ENCODE results near the gene ZBTB12. TPM values are rescaled to one million over a fixed set of nuclear protein-coding genes. Genes with fewer than 3 reads are reported as not detected.

ZBTB12 gene
- total and polyA plus RNA-seq, 10 of the 15 experiments (the other 5 are each of a cell fraction or from before 2014, with no cell fraction given): 0.81 to 4.5 (median 1.7) TPM; not detected in 4

DNA sequence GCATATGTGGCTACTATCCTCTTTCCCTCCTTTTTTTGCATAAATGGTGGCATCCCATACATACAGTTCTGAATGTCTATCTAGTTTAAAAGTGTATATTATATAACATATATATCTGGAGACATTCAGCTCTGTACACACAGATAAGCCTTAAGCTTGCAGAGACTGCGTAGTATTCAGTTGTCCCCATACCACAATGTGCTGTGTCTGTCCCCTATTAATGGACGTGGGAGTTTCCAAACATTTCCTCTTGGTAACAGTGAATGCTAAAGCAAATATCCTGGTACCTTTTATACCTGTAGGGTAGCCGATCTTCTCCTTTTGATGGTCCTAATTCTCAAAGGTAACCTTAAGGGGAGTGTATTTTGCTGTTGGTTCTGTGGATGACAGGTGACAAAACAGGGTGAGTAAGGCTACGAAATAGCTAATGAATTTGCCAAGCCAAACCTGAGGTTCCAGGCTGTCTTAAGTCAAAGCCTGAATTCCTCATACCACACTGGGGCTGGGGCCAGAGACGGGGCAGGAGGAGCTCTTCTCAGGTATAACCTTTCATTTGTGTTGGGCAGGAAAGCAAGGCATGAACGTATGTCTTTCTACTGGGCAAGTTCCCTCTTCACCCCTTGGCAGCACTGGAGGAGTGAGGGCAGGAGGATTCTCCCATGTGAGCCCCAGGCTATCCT, 17.9 kb upstream of the ZBTB12 start:
- ChIA-PET CTCF (interaction anchor here (0.6 to 2.0 kb wide), 2 partner anchors 8 to 30 kb away, joined by 4 to 8 read pairs; no protein-coding TSS in a partner anchor), RAD21 (ENCODE audit: unreplicated experiment) (no interaction called here), SMC1A (ENCODE audit: uncharacterized antibody, unreplicated experiment) (interaction anchor here (0.6 to 1.0 kb wide), 2 partner anchors 27 to 81 kb away, joined by 3 to 6 read pairs; no protein-coding TSS in a partner anchor), POLR2A (no interaction called here)
- peaks cover 4% of the 10 kb centered on the region; the same call in 1 of the 2 replicates for H3K4me1 ChIP-seq (ENCODE audit: control insufficient read depth, insufficient read depth, low read length)
- H3K9ac ChIP-seq (ENCODE audit: control insufficient read depth, insufficient read depth, low read length): no peak overlapping the region
- H3K9me3 ChIP-seq (replicated peaks; ENCODE audit: control insufficient read depth, insufficient read depth, low read length): no peaks in the 10 kb centered on the region
- no peaks in the 10 kb centered on the region for H3K36me3 ChIP-seq (ENCODE audit: control insufficient read depth in 2 of 2, insufficient read depth in 2 of 2, low read length in 1 of 2)
- intact Hi-C loops (cut with micrococcal nuclease; ENCODE audit: unreplicated experiment): no loop called here
- WGBS (ENCODE audit: insufficient coverage, insufficient replicate concordance, low lambda C conversion rate, missing lambda C conversion rate): 44% methylated on average over 6 of the region's 6 CpGs
- H3K79me2 ChIP-seq (ENCODE audit: control insufficient read depth, insufficient read depth, low read length): no peaks in the 10 kb centered on the region
- no peaks in the 10 kb centered on the region for H3K27me3 ChIP-seq (replicated peaks in 1 of 2; ENCODE audit: control insufficient read depth in 2 of 2, insufficient read depth in 2 of 2, low read length in 1 of 2)
- no peak overlapping the region for H2AFZ ChIP-seq (ENCODE audit: control insufficient read depth, low read depth, low read length)
- ATAC-seq (no peak), DNase-seq (ENCODE audit: low read depth, low spot score) (no peak), FAIRE-seq (no peak)
- in situ Hi-C loops (cut with MboI): no loop called here
- H3K4me3 ChIP-seq: no peak overlapping the region
- BruUV-seq (replicated peaks): no TSS peak
- H3K4me2 ChIP-seq (ENCODE audit: control insufficient read depth, insufficient read depth): no peak overlapping the region
- H4K20me1 ChIP-seq (ENCODE audit: control insufficient read depth, insufficient read depth): no peaks in the 10 kb centered on the region
- H3K27ac ChIP-seq (ENCODE audit: control insufficient read depth, insufficient read depth): no peak overlapping the region
- TF ChIP-seq ZBED1 (IDR thresholded peaks at IDR 0.05; ENCODE audit: borderline replicate concordance): no peak
- TF ChIP-seq, protein P1, sequence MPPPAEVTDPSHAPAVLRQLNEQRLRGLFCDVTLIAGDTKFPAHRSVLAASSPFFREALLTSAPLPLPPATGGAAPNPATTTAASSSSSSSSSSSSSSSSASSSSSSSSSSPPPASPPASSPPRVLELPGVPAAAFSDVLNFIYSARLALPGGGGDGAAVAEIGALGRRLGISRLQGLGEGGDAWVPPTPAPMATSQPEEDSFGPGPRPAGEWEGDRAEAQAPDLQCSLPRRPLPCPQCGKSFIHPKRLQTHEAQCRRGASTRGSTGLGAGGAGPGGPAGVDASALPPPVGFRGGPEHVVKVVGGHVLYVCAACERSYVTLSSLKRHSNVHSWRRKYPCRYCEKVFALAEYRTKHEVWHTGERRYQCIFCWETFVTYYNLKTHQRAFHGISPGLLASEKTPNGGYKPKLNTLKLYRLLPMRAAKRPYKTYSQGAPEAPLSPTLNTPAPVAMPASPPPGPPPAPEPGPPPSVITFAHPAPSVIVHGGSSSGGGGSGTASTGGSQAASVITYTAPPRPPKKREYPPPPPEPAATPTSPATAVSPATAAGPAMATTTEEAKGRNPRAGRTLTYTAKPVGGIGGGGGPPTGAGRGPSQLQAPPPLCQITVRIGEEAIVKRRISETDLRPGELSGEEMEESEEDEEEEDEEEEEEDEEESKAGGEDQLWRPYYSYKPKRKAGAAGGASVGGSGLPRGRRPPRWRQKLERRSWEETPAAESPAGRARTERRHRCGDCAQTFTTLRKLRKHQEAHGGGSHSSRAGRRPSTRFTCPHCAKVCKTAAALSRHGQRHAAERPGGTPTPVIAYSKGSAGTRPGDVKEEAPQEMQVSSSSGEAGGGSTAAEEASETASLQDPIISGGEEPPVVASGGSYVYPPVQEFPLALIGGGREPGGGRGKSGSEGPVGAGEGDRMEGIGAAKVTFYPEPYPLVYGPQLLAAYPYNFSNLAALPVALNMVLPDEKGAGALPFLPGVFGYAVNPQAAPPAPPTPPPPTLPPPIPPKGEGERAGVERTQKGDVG (CRISPR knock-in tag; IDR thresholded peaks at IDR 0.05): no peak
- no peak for TF ChIP-seq TBL1XR1 (IDR thresholded peaks at IDR 0.05; ENCODE audit: low read depth, low read length)
- no peak for TF ChIP-seq ELK1 (IDR thresholded peaks at IDR 0.05; ENCODE audit: low read depth, low read length)
- TF ChIP-seq HCFC1 (IDR thresholded peaks at IDR 0.05; ENCODE audit: low read length): no peak
- TF ChIP-seq ZBTB33 (IDR thresholded peaks at IDR 0.05): no peak
- TF ChIP-seq CBX3 (IDR thresholded peaks at IDR 0.05; ENCODE audit: borderline replicate concordance, low read depth): no peak
- no peak for TF ChIP-seq BCL3 (IDR thresholded peaks at IDR 0.05; ENCODE audit: borderline replicate concordance, insufficient read depth, low read depth, low read length, poor library complexity, severe bottlenecking)
- no peak for TF ChIP-seq MAX (IDR thresholded peaks at IDR 0.05; ENCODE audit: low read depth, low read length)

Measured in GM12878 (cell line).